B cell (primary cell): ENCODE data around the gene ITGB1BP1. TPM values are rescaled to one million over a fixed set of nuclear protein-coding genes. Genes with fewer than 3 reads are reported as not detected.

Source experiments
- ATAC-seq: fragments of 200-7000 bp; cut with Tn5 transposase; one replicate; pipeline ENCODE4 v1.10.0; 2021; ENCODE audit warnings: low read depth, mild to moderate bottlenecking, moderate number of reproducible peaks, moderate library complexity
- CTCF ChIA-PET: fragments of 350-600 bp; sonication (Branson Sonifier 250); formaldehyde crosslinking; loops from one replicate; lab custom pipeline; 2021; ENCODE audit warnings: antibody characterized with exemption, inconsistent platforms; lab: Charles Lee
- POLR2A ChIA-PET: fragments of 350-600 bp; sonication (Branson Sonifier 250); formaldehyde crosslinking; loops from one replicate; lab custom pipeline; 2021; ENCODE audit warnings: antibody characterized with exemption; lab: Charles Lee
- DNase-seq: peaks from one replicate; pipeline ENCODE4 v3.0.0; 2013
- H2AFZ ChIP-seq: 2 replicates; pipeline ENCODE4 v1.6.1; 2012; ENCODE audit warnings: mild to moderate bottlenecking, low read depth, low read length; ENCODE audit not compliant: insufficient read depth, poor library complexity, severe bottlenecking
- H3K27ac ChIP-seq, 2 donors: 1 replicate in 1 of 2; 2 replicates in 1 of 2; pipeline ENCODE4 v1.5.1; 2012 to 2013; ENCODE audit warnings: low read length in 2 of 2, mild to moderate bottlenecking in 2 of 2, moderate library complexity in 1 of 2
- H3K27me3 ChIP-seq, 4 experiments: fragments of 200-600 bp in 1 of 4; sonication (generic) in 1 of 4; replicated peaks in 1 of 4; 1 replicate in 2 of 4; 2 replicates in 2 of 4; pipeline versions ENCODE4 v1.6.1 to v1.7.0; 2013 to 2016; ENCODE audit warnings: low read length in 3 of 4, mild to moderate bottlenecking in 2 of 4, mixed read lengths in 1 of 4, moderate library complexity in 1 of 4; ENCODE audit not compliant: insufficient read depth in 4 of 4, control insufficient read depth in 3 of 4; ENCODE audit errors: control extremely low read depth in 1 of 4
- H3K36me3 ChIP-seq, 2 experiments: replicated peaks in 1 of 2; 1 replicate in 1 of 2; 2 replicates in 1 of 2; pipeline versions ENCODE4 v1.6.1 to v1.7.1; 2013; ENCODE audit warnings: low read length in 1 of 2; ENCODE audit not compliant: insufficient read depth in 2 of 2, control insufficient read depth in 1 of 2; ENCODE audit errors: control extremely low read depth in 1 of 2, extremely low read depth in 1 of 2
- H3K4me1 ChIP-seq, 2 donors: fragments of 200-600 bp in 1 of 2; sonication (generic) in 1 of 2; 1 replicate in 1 of 2; 2 replicates in 1 of 2; pipeline versions ENCODE4 v1.5.1 to v1.6.1; 2013 to 2017; ENCODE audit warnings: low read length in 2 of 2; ENCODE audit not compliant: control insufficient read depth in 2 of 2, insufficient read depth in 2 of 2
- H3K4me2 ChIP-seq: replicated peaks from 2 replicates; pipeline ENCODE3; 2012; ENCODE audit warnings: mild to moderate bottlenecking, low read depth, low read length; ENCODE audit not compliant: poor library complexity, severe bottlenecking
- H3K4me3 ChIP-seq, 5 experiments: fragments of 200-600 bp in 1 of 5; sonication (generic) in 1 of 5; 1 replicate in 3 of 5; 2 replicates in 2 of 5; pipeline versions ENCODE4 v1.5.1 to v1.7.0; 2011 to 2016; ENCODE audit warnings: low read length in 4 of 5, mild to moderate bottlenecking in 4 of 5, low read depth in 2 of 5, control low read depth in 1 of 5, moderate library complexity in 1 of 5; ENCODE audit not compliant: insufficient read depth in 1 of 5; ENCODE audit errors: control extremely low read depth in 1 of 5, extremely low read depth in 1 of 5
- H3K79me2 ChIP-seq: fragments of 200-600 bp; sonication (generic); one replicate; pipeline ENCODE4 v1.6.0; 2016; ENCODE audit warnings: low read length; ENCODE audit not compliant: control insufficient read depth, insufficient read depth
- H3K9ac ChIP-seq: fragments of 200-600 bp; sonication (generic); 2 replicates; pipeline ENCODE4 v1.6.1; 2017; ENCODE audit warnings: mild to moderate bottlenecking, low read length, moderate library complexity
- H3K9me3 ChIP-seq, 3 donors: one replicate each; pipeline versions ENCODE4 v1.6.1 to v1.7.1; 2013; ENCODE audit warnings: low read length in 2 of 3; ENCODE audit not compliant: control insufficient read depth in 2 of 3, insufficient read depth in 1 of 3; ENCODE audit errors: control extremely low read depth in 1 of 3
- H4K20me1 ChIP-seq: 2 replicates; pipeline ENCODE4 v1.6.0; 2012; ENCODE audit warnings: mild to moderate bottlenecking, low read length; ENCODE audit not compliant: insufficient read depth, control insufficient read depth, poor library complexity, severe bottlenecking
- H3K27ac Mint-ChIP-seq: one replicate; pipeline ENCODE4 v1.8.0; 2021; ENCODE audit warnings: mixed read lengths
- H3K27me3 Mint-ChIP-seq: one replicate; pipeline ENCODE4 v1.8.0; 2021; ENCODE audit warnings: mixed read lengths
- H3K4me1 Mint-ChIP-seq: one replicate; pipeline ENCODE4 v1.8.0; 2021; ENCODE audit warnings: mixed read lengths
- H3K4me3 Mint-ChIP-seq: one replicate; pipeline ENCODE4 v1.8.0; 2021; ENCODE audit warnings: mixed read lengths
- H3K9me3 Mint-ChIP-seq: one replicate; pipeline ENCODE4 v1.8.0; 2022; ENCODE audit warnings: mixed read lengths; ENCODE audit not compliant: insufficient read depth
- EZH2 ChIP-seq: IDR thresholded peaks from 2 replicates; pipeline ENCODE4 v1.6.1; 2012; ENCODE audit warnings: borderline replicate concordance, low read depth, mild to moderate bottlenecking, moderate library complexity, low read length; ENCODE audit not compliant: insufficient read depth, poor library complexity, severe bottlenecking
- WGBS: methylation state at CpG from one replicate; pipeline ENCODE4 v1.1.5; 2013; ENCODE audit warnings: missing lambda C conversion rate; ENCODE audit not compliant: insufficient coverage; 5-methylcytosine and 5-hydroxymethylcytosine counted together
- intact Hi-C: fragments of 100-400 bp; cut with micrococcal nuclease; formaldehyde crosslinking; loops from one replicate; pipeline ENCODE4 v1.10.0; 2022
- polyA plus RNA-seq: library from polyadenylated mRNA; depleted of rRNA; stranded (reverse); fragments of >200 nt; gene quantifications from 2 replicates; pipeline ENCODE4 v1.2.3, GENCODE V29; 2012
- total RNA-seq, 2 donors: library from RNA; stranded (reverse); fragments of 120-200 nt in 1 of 2; gene quantifications; 1 replicate in 1 of 2; 2 replicates in 1 of 2; pipeline versions ENCODE4 v1.2.3 to v1.2.4, GENCODE V29; 2013 to 2022
- TF ChIP-seq, protein P1 (sequence below): fragments of 200-600 bp; IDR thresholded peaks from one replicate; pipeline ENCODE4 v1.8.0; 2022; ENCODE audit warnings: antibody characterized with exemption, mild to moderate bottlenecking

The ITGB1BP1 gene
- total and polyA plus RNA-seq, 2 donors (not counting 1 experiment from before 2014, with no cell fraction given), result 25.7 to 47.1 TPM

DNA sequence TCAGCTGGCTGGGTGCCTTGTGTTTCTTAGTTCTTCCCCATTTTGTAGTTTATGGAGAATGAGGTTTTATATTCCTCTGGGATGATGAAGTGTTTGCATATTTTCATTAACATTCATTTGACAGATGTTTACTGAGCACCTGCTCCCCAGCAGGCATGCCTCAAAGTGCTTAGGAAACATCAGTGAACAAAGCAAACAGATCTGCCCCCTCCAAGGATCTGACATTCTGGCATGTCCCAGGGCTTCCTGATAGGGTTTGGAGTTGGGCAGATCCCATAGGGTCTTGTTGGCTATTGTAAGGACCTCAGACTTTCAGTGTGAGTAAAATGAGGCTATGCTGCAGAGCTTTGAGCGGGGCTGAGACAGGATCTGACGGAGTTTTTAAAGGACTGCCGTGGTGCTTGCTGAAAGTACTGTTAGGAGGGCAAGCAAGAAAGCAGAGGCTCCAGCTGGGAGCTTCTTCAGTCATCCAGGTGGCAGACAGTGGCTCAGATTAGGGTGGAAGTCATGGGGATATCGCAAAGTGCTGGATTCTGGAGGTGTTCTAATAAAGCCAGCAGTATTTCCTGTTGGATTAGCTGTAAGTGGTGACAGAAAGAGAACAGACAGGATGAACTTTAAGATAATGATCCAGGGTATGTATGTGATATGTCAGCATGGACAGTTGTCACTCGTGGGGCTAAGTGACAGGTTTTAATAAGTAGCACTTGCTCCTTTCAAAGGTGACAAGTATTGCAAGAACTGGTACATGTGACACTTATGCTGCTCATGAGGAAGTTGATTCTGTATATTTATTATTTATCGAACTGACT is 39.8 kb upstream of the ITGB1BP1 start:
- ATAC-seq (no peak), DNase-seq (no peak)
- Histone ChIP-seq H3K27ac (no peak overlapping the region), H3K27me3 (no peaks in the 10 kb centered on the region), H2AFZ (no peak overlapping the region), H3K79me2 (no peaks in the 10 kb centered on the region), H3K9ac (no peak overlapping the region), H4K20me1 (no peaks in the 10 kb centered on the region), H3K36me3 (peaks cover 0 to 37% of the 10 kb centered on the region in 2 experiments), H3K4me3 (no peak overlapping the region), H3K9me3 (peaks cover 0 to 4% (median 0%) of the 10 kb centered on the region in 3 donors), H3K4me1 (no peaks in the 10 kb centered on the region), H3K4me2 (no peak overlapping the region)
- no peaks in the 10 kb centered on the region for H3K4me1 Mint-ChIP-seq
- H3K4me3 Mint-ChIP-seq, result no peak overlapping the region
- ChIA-PET CTCF (no interaction called here), POLR2A (no interaction called here)
- peak overlapping the region; percentile 26 for H3K27ac Mint-ChIP-seq
- TF ChIP-seq, protein P1, sequence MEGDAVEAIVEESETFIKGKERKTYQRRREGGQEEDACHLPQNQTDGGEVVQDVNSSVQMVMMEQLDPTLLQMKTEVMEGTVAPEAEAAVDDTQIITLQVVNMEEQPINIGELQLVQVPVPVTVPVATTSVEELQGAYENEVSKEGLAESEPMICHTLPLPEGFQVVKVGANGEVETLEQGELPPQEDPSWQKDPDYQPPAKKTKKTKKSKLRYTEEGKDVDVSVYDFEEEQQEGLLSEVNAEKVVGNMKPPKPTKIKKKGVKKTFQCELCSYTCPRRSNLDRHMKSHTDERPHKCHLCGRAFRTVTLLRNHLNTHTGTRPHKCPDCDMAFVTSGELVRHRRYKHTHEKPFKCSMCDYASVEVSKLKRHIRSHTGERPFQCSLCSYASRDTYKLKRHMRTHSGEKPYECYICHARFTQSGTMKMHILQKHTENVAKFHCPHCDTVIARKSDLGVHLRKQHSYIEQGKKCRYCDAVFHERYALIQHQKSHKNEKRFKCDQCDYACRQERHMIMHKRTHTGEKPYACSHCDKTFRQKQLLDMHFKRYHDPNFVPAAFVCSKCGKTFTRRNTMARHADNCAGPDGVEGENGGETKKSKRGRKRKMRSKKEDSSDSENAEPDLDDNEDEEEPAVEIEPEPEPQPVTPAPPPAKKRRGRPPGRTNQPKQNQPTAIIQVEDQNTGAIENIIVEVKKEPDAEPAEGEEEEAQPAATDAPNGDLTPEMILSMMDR, result no peak
- TF ChIP-seq EZH2, result no peak
- H3K9me3 Mint-ChIP-seq, result no peaks in the 10 kb centered on the region
- no peaks in the 10 kb centered on the region for H3K27me3 Mint-ChIP-seq
- WGBS, result 95% methylated on average over 5 of the region's 6 CpGs
- intact Hi-C loops, result no loop called here

DNA sequence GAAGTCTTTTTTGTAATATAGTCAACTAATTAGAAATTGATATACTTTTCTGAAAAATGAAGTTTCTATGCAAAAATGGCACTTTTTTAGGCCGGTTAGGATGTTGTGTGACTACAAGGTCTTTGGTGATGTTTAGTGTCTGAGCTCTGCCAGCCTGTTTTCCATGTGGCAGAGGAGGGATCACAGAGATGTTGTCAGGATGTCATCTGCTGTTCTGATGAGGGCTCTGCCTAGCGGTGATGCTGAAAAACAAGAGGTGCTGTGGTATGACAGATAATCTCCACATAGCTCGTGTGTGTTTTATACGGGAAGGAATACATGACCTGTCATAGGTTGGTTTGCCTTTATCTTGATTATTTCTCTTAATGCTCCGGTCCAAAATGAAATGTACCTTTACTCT is 39.0 kb upstream of the ITGB1BP1 start:
- DNase-seq (no peak), ATAC-seq (no peak)
- no peaks in the 10 kb centered on the region for H3K79me2 ChIP-seq
- peaks cover 0 to 4% (median 0%) of the 10 kb centered on the region in 3 donors for H3K9me3 ChIP-seq
- CTCF ChIA-PET, result no interaction called here
- no peaks in the 10 kb centered on the region for H4K20me1 ChIP-seq
- WGBS, result 93% methylated on average over 2 of the region's 5 CpGs
- no peak overlapping the region for H3K9ac ChIP-seq
- H3K4me2 ChIP-seq, result no peak overlapping the region
- TF ChIP-seq, protein P1, result no peak
- TF ChIP-seq EZH2, result no peak
- H3K36me3 ChIP-seq, result peaks cover 0 to 35% of the 10 kb centered on the region in 2 experiments
- intact Hi-C loops, result no loop called here
- Mint-ChIP-seq H3K9me3 (no peaks in the 10 kb centered on the region), H3K4me1 (no peaks in the 10 kb centered on the region), H3K4me3 (no peak overlapping the region), H3K27me3 (no peaks in the 10 kb centered on the region), H3K27ac (no peak overlapping the region)
- POLR2A ChIA-PET, result no interaction called here
- H3K4me1 ChIP-seq, result no peaks in the 10 kb centered on the region
- H3K4me3 ChIP-seq, result no peak overlapping the region
- H2AFZ ChIP-seq, result no peak overlapping the region
- no peak overlapping the region for H3K27ac ChIP-seq
- no peaks in the 10 kb centered on the region for H3K27me3 ChIP-seq
